Endothelial cell of umbilical vein (primary cell): ENCODE results near the gene EVC2. TPM values are rescaled to one million over a fixed set of nuclear protein-coding genes. Genes with fewer than 3 reads are reported as not detected.

Experiments
- BruUV-seq: library from RNA; stranded (reverse); fragments of 400-500 nt; replicated peaks from 2 replicates; lab custom pipeline; 2021; lab: Mats Ljungman, UMichigan
- CTCF ChIA-PET: fragments of 300-600, 350-600 bp; sonication (Branson Sonifier 250); formaldehyde crosslinking; loops from one replicate; lab custom pipeline; 2021; ENCODE audit warnings: antibody characterized with exemption, inconsistent platforms; lab: Charles Lee
- POLR2A ChIA-PET: fragments of 300-600, 350-600 bp; sonication (Branson Sonifier 250); formaldehyde crosslinking; loops from one replicate; lab custom pipeline; 2021; ENCODE audit warnings: antibody characterized with exemption, inconsistent platforms; lab: Charles Lee
- DNase-seq: peaks from one replicate; pipeline ENCODE4 v3.0.0-alpha.2; 2011; ENCODE audit warnings: low read depth, low spot score
- FAIRE-seq: peaks from 2 replicates; lab custom pipeline; 2011; peaks lifted over from hg19 to GRCh38; lab: Jason Lieb, UNC
- H2AFZ ChIP-seq: 2 replicates; pipeline ENCODE4 v1.6.0; 2012; ENCODE audit warnings: low read depth, low read length, control low read depth, inconsistent platforms
- H3K27ac ChIP-seq: 2 replicates; pipeline ENCODE4 v1.5.1; 2011; ENCODE audit warnings: low read depth, mild to moderate bottlenecking, control low read depth, low read length, moderate library complexity; ENCODE audit not compliant: insufficient read depth
- H3K27me3 ChIP-seq, 2 experiments: 2 replicates each; pipeline versions ENCODE4 v1.6.0 to v1.6.1; 2011; ENCODE audit warnings: low read length in 2 of 2, mixed read lengths in 1 of 2; ENCODE audit not compliant: control insufficient read depth in 2 of 2, insufficient read depth in 2 of 2
- H3K36me3 ChIP-seq, 2 experiments: 2 replicates in 1 of 2; 3 replicates in 1 of 2; pipeline ENCODE4 v1.5.1; 2011; ENCODE audit warnings: low read length in 2 of 2, mild to moderate bottlenecking in 1 of 2, moderate library complexity in 1 of 2; ENCODE audit not compliant: control insufficient read depth in 2 of 2, insufficient read depth in 2 of 2; ENCODE audit errors: extremely low read depth in 1 of 2
- H3K4me1 ChIP-seq: 3 replicates; pipeline ENCODE4 v1.5.1; 2011; ENCODE audit warnings: mild to moderate bottlenecking, low read length; ENCODE audit not compliant: control insufficient read depth, insufficient read depth; ENCODE audit errors: extremely low read depth
- H3K4me2 ChIP-seq: 2 replicates; pipeline ENCODE4 v1.6.1; 2011; ENCODE audit warnings: low read length, control low read depth, mixed read lengths; ENCODE audit not compliant: insufficient read depth
- H3K4me3 ChIP-seq, 3 experiments: fragments of 200-600 bp in 1 of 3; sonication (generic), shearing (Covaris generic) in 1 of 3; replicated peaks in 1 of 3; 2 replicates each; pipeline ENCODE4 v1.5.1; 2011 to 2016; ENCODE audit warnings: control low read depth in 3 of 3, low read length in 3 of 3, mild to moderate bottlenecking in 2 of 3, inconsistent platforms in 1 of 3, low read depth in 1 of 3, moderate library complexity in 1 of 3; ENCODE audit not compliant: insufficient read depth in 1 of 3
- H3K79me2 ChIP-seq: 2 replicates; pipeline ENCODE4 v1.6.0; 2012; ENCODE audit warnings: low read length, inconsistent platforms; ENCODE audit not compliant: control insufficient read depth, insufficient read depth
- H3K9ac ChIP-seq: replicated peaks from 2 replicates; pipeline ENCODE3; 2011; ENCODE audit warnings: low read length, control low read depth; ENCODE audit not compliant: insufficient read depth; ENCODE audit errors: extremely low read depth
- H3K9me1 ChIP-seq: replicated peaks from 3 replicates; pipeline ENCODE4 v1.6.0; 2011; ENCODE audit warnings: mild to moderate bottlenecking, low read length; ENCODE audit not compliant: control insufficient read depth, insufficient read depth; ENCODE audit errors: extremely low read depth
- H3K9me3 ChIP-seq: replicated peaks from 2 replicates; pipeline ENCODE4 v1.5.1; 2012; ENCODE audit warnings: low read length, inconsistent platforms; ENCODE audit not compliant: control insufficient read depth, insufficient read depth
- H4K20me1 ChIP-seq: replicated peaks from 2 replicates; pipeline ENCODE3; 2011; ENCODE audit warnings: mild to moderate bottlenecking, low read length; ENCODE audit not compliant: control insufficient read depth, insufficient read depth; ENCODE audit errors: extremely low read depth
- EZH2 ChIP-seq: IDR thresholded peaks from 2 replicates; pipeline ENCODE4 v1.6.1; 2012; ENCODE audit warnings: borderline replicate concordance, low read depth, mild to moderate bottlenecking, moderate library complexity, low read length, inconsistent platforms; ENCODE audit not compliant: severe bottlenecking
- FOS ChIP-seq: IDR thresholded peaks from 2 replicates; pipeline ENCODE4 v1.6.1; 2011; ENCODE audit warnings: mild to moderate bottlenecking, low read length, moderate library complexity, borderline replicate concordance; ENCODE audit not compliant: insufficient read depth
- GATA2 ChIP-seq: IDR thresholded peaks from 2 replicates; pipeline ENCODE4 v1.7.0; 2011; ENCODE audit warnings: low read depth, mild to moderate bottlenecking, moderate library complexity, mixed read lengths, low read length; ENCODE audit not compliant: insufficient read length, insufficient read depth
- JUN ChIP-seq: IDR thresholded peaks from 2 replicates; pipeline ENCODE4 v1.6.1; 2011; ENCODE audit warnings: borderline replicate concordance, low read depth; ENCODE audit not compliant: insufficient read length, insufficient read depth
- MYC ChIP-seq: IDR thresholded peaks from one replicate; pipeline ENCODE4 v1.6.1; 2011; ENCODE audit warnings: mild to moderate bottlenecking, low read depth, low read length
- POLR2A ChIP-seq: IDR thresholded peaks from 2 replicates; pipeline ENCODE4 v1.6.1; 2012; ENCODE audit warnings: low read depth, mild to moderate bottlenecking, control low read depth, low read length
- POLR2AphosphoS5 ChIP-seq: IDR thresholded peaks from 2 replicates; pipeline ENCODE4 v1.6.1; 2012; ENCODE audit warnings: low read depth, mild to moderate bottlenecking, control low read depth, low read length, moderate library complexity; ENCODE audit not compliant: insufficient read depth
- dilution Hi-C: fragments of 300-500 bp; cut with MboI; formaldehyde crosslinking; loops from one replicate; pipeline ENCODE4 v1.15.0; 2019; ENCODE audit warnings: low sequenced_read_pairs; ENCODE audit not compliant: extremely low pct_ligation_motif_present
- intact Hi-C: fragments of 100-400 bp; cut with micrococcal nuclease; formaldehyde crosslinking; loops from one replicate; pipeline ENCODE4 v1.10.0; 2022
- polyA plus RNA-seq, 4 experiments: library from polyadenylated mRNA; depleted of rRNA in 3 of 4; stranded (reverse) in 3 of 4; unstranded in 1 of 4; fragments of >200 nt; gene quantifications; 2 replicates each; pipeline versions ENCODE4 v1.2.1 to v1.2.3, GENCODE V29; 2011 to 2012; ENCODE audit warnings: missing spikeins in 1 of 4
- total RNA-seq: library from RNA; stranded (reverse); gene quantifications from 2 replicates; pipeline ENCODE4 v1.2.3, GENCODE V29; 2021
- TF ChIP-seq, protein P1 (sequence below), 2 donors: IDR thresholded peaks; 1 replicate in 1 of 2; 2 replicates in 1 of 2; pipeline ENCODE4 v1.5.1; 2011; ENCODE audit warnings: low read length in 2 of 2, mild to moderate bottlenecking in 2 of 2, moderate library complexity in 2 of 2, control low read depth in 1 of 2, inconsistent platforms in 1 of 2, low read depth in 1 of 2; ENCODE audit not compliant: insufficient read depth in 1 of 2; ENCODE audit errors: extremely low read depth in 1 of 2
- TF ChIP-seq, protein P2 (sequence below): IDR thresholded peaks from 2 replicates; pipeline ENCODE4 v1.6.1; 2011; ENCODE audit not compliant: insufficient read depth, insufficient read length

Gene EVC2
- total and polyA plus RNA-seq, 2 donors (not counting 3 experiments of a cell fraction or from before 2014, with no cell fraction given), result 1.7 to 8.8 TPM

DNA sequence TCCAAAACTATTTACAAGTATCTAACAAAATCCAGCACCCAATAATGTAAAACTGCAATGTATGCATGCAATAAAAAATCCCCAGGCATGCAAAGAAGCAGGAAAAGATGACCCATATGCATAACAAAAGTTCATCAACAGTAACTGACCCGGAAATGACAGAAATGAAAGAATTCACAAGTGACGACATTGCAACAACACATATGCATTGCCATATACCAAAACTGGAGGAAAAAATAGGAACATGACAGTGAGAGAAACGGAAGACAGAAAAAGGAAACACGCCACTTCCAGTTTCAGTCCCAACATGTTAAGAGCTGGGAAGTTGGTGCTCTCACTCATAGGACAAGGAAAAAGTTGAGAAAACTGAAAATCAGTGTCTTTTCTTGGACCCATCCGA is 154.6 kb downstream of the EVC2 start:
- FAIRE-seq, result no peak
- CTCF ChIA-PET, result no interaction called here
- POLR2A ChIA-PET, result no interaction called here
- no peaks in the 10 kb centered on the region for H3K79me2 ChIP-seq
- no peak for TF ChIP-seq GATA2
- TF ChIP-seq POLR2AphosphoS5, result no peak
- no peak for TF ChIP-seq FOS
- intact Hi-C loops (no loop called here), dilution Hi-C loops (no loop called here)
- H3K27ac ChIP-seq, result peak overlapping the region; percentile 71
- BruUV-seq, result no TSS peak
- no peak overlapping the region for H3K9ac ChIP-seq
- no peak overlapping the region for H3K4me3 ChIP-seq
- no peak overlapping the region for H3K4me2 ChIP-seq
- H3K9me1 ChIP-seq, result no peaks in the 10 kb centered on the region
- H3K4me1 ChIP-seq, result peaks cover 4% of the 10 kb centered on the region
- no peaks in the 10 kb centered on the region for H3K27me3 ChIP-seq
- no peak overlapping the region for H2AFZ ChIP-seq
- H3K9me3 ChIP-seq, result no peaks in the 10 kb centered on the region
- DNase-seq, result peak; percentile 21
- H4K20me1 ChIP-seq, result no peaks in the 10 kb centered on the region
- no peaks in the 10 kb centered on the region for H3K36me3 ChIP-seq

DNA sequence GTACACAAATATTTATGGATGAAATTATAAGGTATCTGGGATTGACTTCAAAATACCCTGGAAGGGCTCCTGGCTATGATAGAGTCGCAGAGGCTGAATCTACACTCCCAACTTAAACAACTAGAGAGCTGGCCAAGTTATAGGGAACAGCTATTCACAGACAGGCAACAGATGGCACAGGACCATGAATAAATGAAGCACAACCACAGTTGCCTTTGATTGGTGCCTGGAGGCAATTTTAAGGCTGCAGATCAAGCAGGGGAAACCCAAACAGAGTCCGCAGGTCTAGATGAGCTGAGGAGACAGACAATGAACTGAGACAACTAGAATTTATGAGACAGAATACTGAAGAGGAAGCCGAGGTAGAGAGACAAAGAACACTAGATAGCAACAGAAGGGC is 155.9 kb downstream of the EVC2 start:
- dilution Hi-C loops, result no loop called here
- Histone ChIP-seq H3K9ac (no peak overlapping the region), H3K27ac (no peak overlapping the region), H3K4me3 (no peak overlapping the region), H4K20me1 (no peaks in the 10 kb centered on the region), H3K4me2 (no peak overlapping the region), H3K79me2 (no peaks in the 10 kb centered on the region), H3K9me3 (no peaks in the 10 kb centered on the region), H2AFZ (no peak overlapping the region), H3K4me1 (peaks cover 4% of the 10 kb centered on the region), H3K36me3 (no peaks in the 10 kb centered on the region), H3K27me3 (no peaks in the 10 kb centered on the region), H3K9me1 (no peaks in the 10 kb centered on the region)
- no peak for DNase-seq
- BruUV-seq, result no TSS peak
- FAIRE-seq, result no peak
- intact Hi-C loops, result no loop called here
- ChIA-PET CTCF (no interaction called here), POLR2A (no interaction called here)
- no peak for TF ChIP-seq MYC
- TF ChIP-seq EZH2, result no peak
- no peak for TF ChIP-seq POLR2AphosphoS5
- no peak for TF ChIP-seq POLR2A
- no peak for TF ChIP-seq GATA2
- TF ChIP-seq, protein P1, sequence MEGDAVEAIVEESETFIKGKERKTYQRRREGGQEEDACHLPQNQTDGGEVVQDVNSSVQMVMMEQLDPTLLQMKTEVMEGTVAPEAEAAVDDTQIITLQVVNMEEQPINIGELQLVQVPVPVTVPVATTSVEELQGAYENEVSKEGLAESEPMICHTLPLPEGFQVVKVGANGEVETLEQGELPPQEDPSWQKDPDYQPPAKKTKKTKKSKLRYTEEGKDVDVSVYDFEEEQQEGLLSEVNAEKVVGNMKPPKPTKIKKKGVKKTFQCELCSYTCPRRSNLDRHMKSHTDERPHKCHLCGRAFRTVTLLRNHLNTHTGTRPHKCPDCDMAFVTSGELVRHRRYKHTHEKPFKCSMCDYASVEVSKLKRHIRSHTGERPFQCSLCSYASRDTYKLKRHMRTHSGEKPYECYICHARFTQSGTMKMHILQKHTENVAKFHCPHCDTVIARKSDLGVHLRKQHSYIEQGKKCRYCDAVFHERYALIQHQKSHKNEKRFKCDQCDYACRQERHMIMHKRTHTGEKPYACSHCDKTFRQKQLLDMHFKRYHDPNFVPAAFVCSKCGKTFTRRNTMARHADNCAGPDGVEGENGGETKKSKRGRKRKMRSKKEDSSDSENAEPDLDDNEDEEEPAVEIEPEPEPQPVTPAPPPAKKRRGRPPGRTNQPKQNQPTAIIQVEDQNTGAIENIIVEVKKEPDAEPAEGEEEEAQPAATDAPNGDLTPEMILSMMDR (IDR thresholded peaks at IDR 0.05; ENCODE audit: extremely low read depth in 1 of 2, insufficient read depth in 1 of 2, low read depth in 1 of 2, low read length in 2 of 2), result no peak
- TF ChIP-seq JUN, result no peak
- no peak for TF ChIP-seq FOS
- TF ChIP-seq, protein P2, sequence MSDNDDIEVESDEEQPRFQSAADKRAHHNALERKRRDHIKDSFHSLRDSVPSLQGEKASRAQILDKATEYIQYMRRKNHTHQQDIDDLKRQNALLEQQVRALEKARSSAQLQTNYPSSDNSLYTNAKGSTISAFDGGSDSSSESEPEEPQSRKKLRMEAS, result no peak
